GM23338 (cell line): Measurements from ENCODE around the gene MAST2. TPM values are rescaled to one million over a fixed set of nuclear protein-coding genes. Genes with fewer than 3 reads are reported as not detected.
A peak's percentile ranks its signal among the peaks of the same experiment; 100 is the strongest.

Experiments used
- ATAC-seq: fragments of 200-7000 bp; cut with Tn5 transposase; 3 replicates; pipeline ENCODE4 v1.9.1; 2020
- DNase-seq: peaks from one replicate; pipeline ENCODE4 v3.0.0-alpha.2; 2015; ENCODE audit warnings: low spot score
- H2AFZ ChIP-seq: fragments of 200-600 bp; sonication (generic); 2 replicates; pipeline ENCODE4 v1.8.0; 2016; ENCODE audit warnings: antibody characterized with exemption, mild to moderate bottlenecking, moderate library complexity
- H3F3A ChIP-seq: fragments of 200-600 bp; sonication (generic); replicated peaks from 2 replicates; pipeline ENCODE4 v1.8.0; 2017; ENCODE audit warnings: antibody characterized with exemption, mixed run types, low read depth
- H3K27ac ChIP-seq: fragments of 200-600 bp; sonication (generic); 2 replicates; pipeline ENCODE4 v1.6.1; 2016; ENCODE audit warnings: low read depth
- H3K27me3 ChIP-seq: fragments of 200-600 bp; sonication (generic); 2 replicates; pipeline ENCODE4 v1.8.0; 2016; ENCODE audit warnings: mild to moderate bottlenecking, mixed run types, moderate library complexity; ENCODE audit not compliant: insufficient read depth
- H3K36me3 ChIP-seq: fragments of 200-600 bp; sonication (generic); 2 replicates; pipeline ENCODE4 v1.8.0; 2016; ENCODE audit warnings: mild to moderate bottlenecking; ENCODE audit not compliant: insufficient read depth
- H3K4me1 ChIP-seq: fragments of 200-600 bp; sonication (generic); 2 replicates; pipeline ENCODE4 v1.8.0; 2016; ENCODE audit warnings: mild to moderate bottlenecking, moderate library complexity; ENCODE audit not compliant: insufficient read depth
- H3K4me2 ChIP-seq: fragments of 200-600 bp; sonication (generic); 2 replicates; pipeline ENCODE4 v1.7.1; 2017; ENCODE audit warnings: mixed run types
- H3K4me3 ChIP-seq: fragments of 200-600 bp; sonication (generic); 2 replicates; pipeline ENCODE4 v1.6.1; 2016; ENCODE audit warnings: mixed run types
- H3K79me2 ChIP-seq: fragments of 200-600 bp; sonication (generic); replicated peaks from 2 replicates; pipeline ENCODE4 v1.8.0; 2017; ENCODE audit warnings: mild to moderate bottlenecking; ENCODE audit not compliant: insufficient read depth
- H3K9me2 ChIP-seq: fragments of 200-600 bp; sonication (generic); 2 replicates; pipeline ENCODE4 v1.8.0; 2017; ENCODE audit not compliant: insufficient read depth
- H4K20me1 ChIP-seq: fragments of 200-600 bp; sonication (generic); replicated peaks from 2 replicates; pipeline ENCODE4 v1.8.0; 2017; ENCODE audit warnings: mild to moderate bottlenecking; ENCODE audit not compliant: insufficient read depth
- H3K27ac Mint-ChIP-seq: 2 replicates; pipeline ENCODE4 v1.8.0; 2020; ENCODE audit warnings: inconsistent platforms, mild to moderate bottlenecking, moderate library complexity, mixed read lengths
- H3K27me3 Mint-ChIP-seq: 3 replicates; pipeline ENCODE4 v1.8.0; 2022; ENCODE audit warnings: low read depth, mild to moderate bottlenecking, moderate library complexity, mixed read lengths, inconsistent platforms; ENCODE audit not compliant: insufficient read depth, poor library complexity
- H3K36me3 Mint-ChIP-seq: 3 replicates; pipeline ENCODE4 v1.8.0; 2021; ENCODE audit warnings: low read depth, mild to moderate bottlenecking, inconsistent platforms, moderate library complexity, mixed read lengths
- H3K4me1 Mint-ChIP-seq: 3 replicates; pipeline ENCODE4 v1.8.0; 2020; ENCODE audit warnings: mild to moderate bottlenecking, inconsistent platforms, mixed read lengths
- H3K4me3 Mint-ChIP-seq: 3 replicates; pipeline ENCODE4 v1.8.0; 2021; ENCODE audit warnings: moderate library complexity, mild to moderate bottlenecking, inconsistent platforms, mixed read lengths
- H3K9me3 Mint-ChIP-seq: 3 replicates; pipeline ENCODE4 v1.8.0; 2020; ENCODE audit warnings: moderate library complexity, mild to moderate bottlenecking, inconsistent platforms, mixed read lengths
- CREB1 ChIP-seq: fragments of 250-450 bp; sonication (Bioruptor Pico); IDR thresholded peaks from 2 replicates; pipeline ENCODE4 v1.5.0; 2020; ENCODE audit warnings: low read depth, mild to moderate bottlenecking, moderate library complexity
- CTCF ChIP-seq, 2 experiments: fragments of 200-600 bp in 1 of 2; sonication (generic) in 1 of 2; conservative IDR thresholded peaks; 2 replicates each; pipeline versions ENCODE4 v1.5.1 to v1.6.1; 2016 to 2017; ENCODE audit warnings: antibody characterized with exemption in 2 of 2, low read depth in 2 of 2, mild to moderate bottlenecking in 2 of 2, moderate library complexity in 1 of 2
- ETS1 ChIP-seq: IDR thresholded peaks from 2 replicates; pipeline ENCODE4 v1.6.1; 2016; ENCODE audit warnings: antibody characterized with exemption
- EZH2 ChIP-seq: fragments of 200-600 bp; sonication (generic); IDR thresholded peaks from one replicate; pipeline ENCODE4 v1.8.0; 2017; ENCODE audit warnings: antibody characterized with exemption, mild to moderate bottlenecking, low read depth; ENCODE audit not compliant: unreplicated experiment
- EZH2phosphoT487 ChIP-seq: fragments of 200-600 bp; sonication (generic); IDR thresholded peaks from one replicate; pipeline ENCODE4 v1.8.1; 2018; ENCODE audit warnings: antibody characterized with exemption; ENCODE audit not compliant: unreplicated experiment
- JUNB ChIP-seq: IDR thresholded peaks from one replicate; pipeline ENCODE4 v1.6.1; 2016; ENCODE audit warnings: antibody characterized with exemption; ENCODE audit not compliant: unreplicated experiment
- NANOG ChIP-seq: IDR thresholded peaks from 2 replicates; pipeline ENCODE4 v1.6.1; 2016; ENCODE audit warnings: antibody characterized with exemption, borderline replicate concordance
- POLR2AphosphoS5 ChIP-seq: IDR thresholded peaks from 2 replicates; pipeline ENCODE4 v1.6.1; 2016; ENCODE audit warnings: antibody characterized with exemption, low read depth
- REST ChIP-seq: IDR thresholded peaks from one replicate; pipeline ENCODE4 v1.6.1; 2018; ENCODE audit warnings: antibody characterized with exemption; ENCODE audit not compliant: unreplicated experiment
- STAT1 ChIP-seq: IDR thresholded peaks from one replicate; pipeline ENCODE4 v1.6.1; 2016; ENCODE audit warnings: antibody characterized with exemption; ENCODE audit not compliant: unreplicated experiment
- ZNF114 ChIP-seq: fragments of 250-450 bp; sonication (Bioruptor Pico); IDR thresholded peaks from 2 replicates; pipeline ENCODE4 v1.5.0; 2020; ENCODE audit warnings: mild to moderate bottlenecking, moderate library complexity
- ZNF331 ChIP-seq: fragments of 250-450 bp; sonication (Bioruptor Pico); IDR thresholded peaks from 2 replicates; pipeline ENCODE4 v1.5.0; 2020; ENCODE audit warnings: low read depth, mild to moderate bottlenecking, moderate library complexity
- ZNF462 ChIP-seq: fragments of 250-450 bp; sonication (Bioruptor Pico); IDR thresholded peaks from 2 replicates; pipeline ENCODE4 v1.5.0; 2020; ENCODE audit warnings: mild to moderate bottlenecking, moderate library complexity
- polyA plus RNA-seq: library from polyadenylated mRNA; unstranded; fragments of >200 nt; fragmentation: Nextera tagmentation; extraction: Ambion mirVana; gene quantifications from 2 replicates; pipeline ENCODE4 v1.2.1, GENCODE V29; 2016
- total RNA-seq: library from RNA; depleted of rRNA; stranded (reverse); fragments of >200 nt; shearing (Covaris generic); gene quantifications from 2 replicates; pipeline ENCODE4 v1.2.3, GENCODE V29; 2014

MAST2 gene
- total and polyA plus RNA-seq, 2 experiments from 2014 or later = 11.5 to 57.7 TPM

- H3K27me3 ChIP-seq = no peaks in the 10 kb centered on the region
- H3K27me3 Mint-ChIP-seq = peaks cover 3% of the 10 kb centered on the region
- H3K9me3 Mint-ChIP-seq = no peaks in the 10 kb centered on the region
- H3K36me3 ChIP-seq = no peaks in the 10 kb centered on the region
- H3K4me1 Mint-ChIP-seq = peaks cover 23% of the 10 kb centered on the region; the same call in 2 of the 3 replicates
- no peak overlapping the region for H3K4me3 ChIP-seq
- no peaks in the 10 kb centered on the region for H3K36me3 Mint-ChIP-seq
- no peak overlapping the region for H2AFZ ChIP-seq
- H3K4me1 ChIP-seq = peaks cover 4% of the 10 kb centered on the region; the same call in 1 of the 2 replicates
- DNase-seq (no peak), ATAC-seq (no peak)
- no peak overlapping the region for H3K4me3 Mint-ChIP-seq
- TF ChIP-seq JUNB (no peak), STAT1 (no peak), EZH2phosphoT487 (no peak), ZNF114 (no peak), ZNF462 (CRISPR knock-in tag) (no peak), ETS1 (no peak), EZH2 (no peak), CREB1 (CRISPR knock-in tag) (no peak), NANOG (no peak), REST (no peak), POLR2AphosphoS5 (no peak), CTCF (conservative IDR thresholded peaks at IDR 0.05; ENCODE audit: low read depth in 2 of 2) (no peak), ZNF331 (CRISPR knock-in tag) (no peak)
- H3K79me2 ChIP-seq = peaks cover 46% of the 10 kb centered on the region
- H3K9me2 ChIP-seq = no peaks in the 10 kb centered on the region
- H3K4me2 ChIP-seq = no peak overlapping the region
- 0 out of 2 replicates have a peak overlapping the region, but pooled peaks have one; percentile 7 for H3K27ac ChIP-seq
- H3F3A ChIP-seq = no peaks in the 10 kb centered on the region
- no peak overlapping the region for H3K27ac Mint-ChIP-seq
- peaks cover 2% of the 10 kb centered on the region; the same call in 1 of the 2 replicates for H4K20me1 ChIP-seq
These were observed 64.4 kb downstream of the MAST2 start for GRCh38 chr1:45867697-45868348.
